ENCODE data around the gene PELI1.

The PELI1 gene

DNA sequence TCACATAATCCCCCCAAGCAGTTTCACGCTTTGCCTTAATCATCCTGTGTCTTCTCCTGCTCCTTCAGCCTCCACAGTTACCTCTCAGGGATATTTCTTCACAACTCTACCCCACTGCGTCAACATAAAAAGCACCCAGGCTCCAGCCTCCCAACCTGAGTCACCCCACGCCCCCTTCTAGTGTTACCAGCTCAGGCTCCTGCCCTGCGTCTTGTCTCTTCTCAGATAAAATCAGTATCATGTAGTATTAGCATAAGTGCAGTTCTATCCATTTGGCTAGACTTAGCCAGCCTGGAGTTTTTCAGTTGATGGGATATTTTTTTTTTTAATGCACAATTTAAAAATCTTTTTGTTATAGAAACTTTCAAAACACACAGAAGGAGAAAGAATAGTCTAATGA is 9.6 kb upstream of the PELI1 start:
- DNase-seq = no peak

DNA sequence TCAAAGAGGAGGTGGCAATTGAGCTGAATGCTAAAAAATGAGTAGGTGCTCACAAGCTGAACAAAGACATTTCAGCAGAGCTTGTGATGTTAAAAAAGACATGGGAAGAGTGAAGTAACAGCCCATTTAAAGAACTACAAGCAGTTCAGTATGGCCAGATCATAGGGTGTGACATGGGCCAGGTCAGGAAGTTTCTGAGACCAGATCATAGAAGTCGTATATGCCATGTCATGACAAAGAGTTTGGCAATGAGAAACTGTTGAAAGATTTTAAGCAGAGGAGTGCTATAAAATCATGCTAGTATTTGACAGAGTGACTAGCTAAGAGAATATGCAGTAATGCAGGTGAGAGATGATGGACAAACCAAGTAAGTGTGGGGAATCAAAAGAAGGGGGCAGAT is 7.3 kb upstream of the PELI1 start:
- no peak for DNase-seq

DNA sequence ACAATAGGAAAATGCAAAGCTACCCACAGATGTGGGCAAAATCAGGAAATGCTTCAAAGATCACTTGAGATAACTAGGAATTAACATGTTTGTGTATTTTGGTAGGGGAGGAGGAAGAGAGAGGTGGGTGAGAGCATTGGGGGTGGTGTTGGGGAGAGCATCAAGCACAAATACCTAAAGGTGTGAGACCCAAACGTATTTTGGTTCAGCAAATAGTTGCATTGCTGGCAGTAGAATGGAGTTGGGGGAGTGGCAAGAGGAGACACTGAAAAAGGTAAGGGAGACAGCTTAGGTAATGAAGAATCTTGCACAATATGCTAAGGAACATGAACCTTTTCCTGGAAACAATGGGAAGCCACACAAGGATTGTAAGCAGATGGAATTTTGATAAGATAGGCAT is 1.5 kb upstream of the PELI1 start:
- DNase-seq = no peak

DNA sequence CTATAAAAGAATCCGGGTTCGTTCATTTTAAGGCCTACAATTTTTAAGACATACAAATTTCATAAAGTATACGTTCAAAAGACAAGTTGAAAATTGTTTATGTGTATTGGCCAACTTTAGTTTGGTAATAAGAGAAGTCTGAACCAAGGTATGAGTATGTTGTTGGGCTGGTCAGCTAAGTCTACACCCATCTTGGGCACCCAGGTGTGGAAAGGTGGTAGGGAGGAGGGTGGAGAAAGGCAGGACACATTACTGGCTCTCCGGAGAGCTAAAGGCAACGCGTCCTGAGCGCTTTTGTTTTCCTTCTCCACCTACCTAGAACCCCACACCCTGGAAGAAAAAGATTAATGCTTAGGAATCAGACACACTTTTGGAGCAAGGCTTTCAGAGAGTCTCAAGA is 899 bp upstream of the PELI1 start:
- no peak for DNase-seq

DNA sequence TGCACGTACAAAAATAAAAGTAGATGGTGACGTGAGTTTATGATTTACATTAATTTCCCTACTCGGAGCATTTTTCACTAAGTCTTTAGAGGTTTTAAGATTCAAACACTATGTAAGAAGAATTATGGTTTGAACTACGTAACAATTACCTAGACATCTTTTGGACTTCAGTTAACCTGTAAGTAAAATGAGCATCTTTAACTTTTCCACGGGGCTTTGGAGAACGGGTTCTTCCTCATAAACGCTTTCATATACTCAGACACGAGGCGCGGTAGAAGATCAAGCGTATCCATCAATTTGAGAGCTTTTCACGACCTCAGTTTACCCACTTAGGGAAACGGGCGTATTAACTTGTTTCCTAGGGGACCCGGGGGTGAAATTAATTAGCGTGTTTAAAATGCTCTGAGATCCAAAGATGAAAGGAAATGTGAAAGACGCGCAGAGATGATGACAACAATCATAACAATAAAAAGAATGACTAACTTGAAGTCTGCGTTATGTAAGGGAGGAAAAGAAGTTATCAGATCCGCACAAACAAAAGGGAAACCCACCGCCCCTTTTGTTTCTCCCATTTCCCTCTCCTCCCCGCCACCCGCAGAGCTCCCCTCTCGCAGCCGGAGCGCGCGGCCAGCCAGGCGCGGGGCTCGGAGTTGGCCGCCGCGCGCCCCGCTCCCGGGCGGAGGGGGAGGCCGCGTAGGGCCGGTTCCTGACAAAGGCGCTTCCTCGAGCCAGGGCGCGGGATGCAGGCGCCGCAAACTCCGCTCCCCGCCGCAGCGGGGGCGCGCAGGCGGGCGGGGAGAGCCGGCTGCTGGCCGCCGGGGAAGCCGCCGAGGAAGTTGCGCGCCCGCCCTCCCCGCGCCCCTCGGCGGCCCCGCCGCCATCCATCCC is 807 bp downstream of the PELI1 start:
- peak; percentile 47 for DNase-seq

DNA sequence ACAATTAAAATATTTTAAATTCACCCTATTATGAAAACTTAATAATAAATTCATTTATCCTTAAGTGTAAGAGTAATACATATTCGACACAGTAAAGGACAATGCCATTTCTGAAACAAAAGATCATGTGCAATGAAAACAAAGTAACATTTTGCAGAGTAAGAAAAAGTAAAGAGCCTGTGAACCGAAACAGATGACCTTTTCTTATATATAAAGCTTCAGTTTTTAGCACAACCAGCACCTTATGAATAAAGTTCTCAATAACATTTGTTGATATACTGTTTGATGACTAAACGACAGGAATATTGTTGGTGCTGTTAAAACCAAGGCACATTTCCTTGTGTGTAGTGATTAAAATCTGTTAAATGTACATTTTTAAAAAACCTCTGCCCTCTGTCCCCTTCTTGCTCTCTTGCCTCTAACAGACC is 1.5 kb downstream of the PELI1 start:
- DNase-seq = no peak

DNA sequence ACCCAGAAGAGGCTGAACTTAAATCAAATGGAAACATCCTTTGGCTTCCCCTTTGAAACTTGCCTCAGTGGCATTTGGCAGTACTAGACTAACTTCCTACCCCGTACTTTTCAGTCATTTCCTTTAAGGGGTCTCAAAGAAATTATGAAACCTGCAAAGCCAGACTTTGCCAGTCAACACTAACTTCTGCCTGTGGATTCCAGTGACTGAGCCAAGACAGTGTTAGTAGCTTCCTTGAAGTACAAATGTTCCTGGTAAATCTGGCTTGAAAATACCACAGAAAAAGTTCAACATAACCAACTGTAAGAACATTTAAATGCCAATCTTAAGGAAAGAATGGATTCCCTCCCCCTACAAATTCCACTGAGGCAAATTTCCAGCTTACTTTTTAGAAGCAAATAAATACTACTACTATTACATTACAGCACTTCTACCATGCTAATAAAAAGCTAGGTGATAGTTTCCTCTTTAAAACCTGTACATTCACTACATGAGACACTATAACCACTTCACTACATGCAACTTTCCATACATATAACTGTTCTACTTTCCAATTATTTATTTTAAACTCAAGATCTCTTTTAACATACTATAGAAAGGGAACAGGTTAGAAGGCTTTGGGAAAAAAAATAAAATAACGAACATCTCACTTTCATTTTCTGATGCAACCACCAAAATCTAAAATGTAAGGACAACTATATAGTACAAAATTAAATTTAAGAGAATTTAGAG is 2.4 kb downstream of the PELI1 start:
- no peak for DNase-seq

DNA sequence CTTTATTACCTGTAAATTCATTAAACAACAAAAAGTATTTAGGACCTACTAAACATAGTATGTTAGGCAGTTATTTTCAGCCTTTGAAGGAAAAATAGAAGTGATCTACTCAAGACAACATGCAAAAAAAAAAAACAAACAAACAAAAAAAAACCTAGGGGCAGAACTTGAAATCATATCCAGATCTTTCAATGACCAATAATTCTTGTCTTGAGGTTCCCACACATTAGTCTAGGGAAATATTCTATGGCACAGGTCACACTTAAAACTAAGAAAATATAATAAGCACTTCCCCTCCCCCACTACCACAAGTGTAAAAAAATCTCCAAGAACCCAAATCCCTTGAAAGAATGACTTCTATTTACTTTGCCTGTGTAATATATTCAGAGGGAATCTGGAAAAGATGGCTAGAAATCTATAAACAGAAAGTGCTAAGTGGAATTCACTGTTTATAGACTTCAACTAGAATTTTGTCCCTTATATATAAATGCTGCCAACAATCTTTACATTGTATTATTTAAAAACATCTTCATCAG is 3.5 kb downstream of the PELI1 start:
- no peak for DNase-seq

DNA sequence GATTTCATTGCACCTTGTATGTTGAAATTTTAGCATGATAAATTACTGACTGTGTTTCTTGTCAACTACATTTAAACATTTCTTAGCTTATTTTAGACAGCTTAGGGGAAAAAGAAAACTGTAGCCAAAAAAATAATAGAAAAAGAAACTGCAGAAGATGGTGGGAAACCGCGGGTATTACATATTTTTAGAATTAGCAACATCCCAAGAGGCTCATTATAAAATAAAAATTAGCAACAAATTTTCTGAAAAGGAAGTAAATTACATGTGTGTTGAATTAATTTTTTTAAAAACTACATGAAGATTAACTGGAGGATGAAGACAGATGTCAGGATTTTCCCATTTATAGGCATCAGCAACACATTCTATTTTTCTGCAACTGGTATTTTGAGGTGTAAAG is 4.3 kb downstream of the PELI1 start:
- no peak for DNase-seq

DNA sequence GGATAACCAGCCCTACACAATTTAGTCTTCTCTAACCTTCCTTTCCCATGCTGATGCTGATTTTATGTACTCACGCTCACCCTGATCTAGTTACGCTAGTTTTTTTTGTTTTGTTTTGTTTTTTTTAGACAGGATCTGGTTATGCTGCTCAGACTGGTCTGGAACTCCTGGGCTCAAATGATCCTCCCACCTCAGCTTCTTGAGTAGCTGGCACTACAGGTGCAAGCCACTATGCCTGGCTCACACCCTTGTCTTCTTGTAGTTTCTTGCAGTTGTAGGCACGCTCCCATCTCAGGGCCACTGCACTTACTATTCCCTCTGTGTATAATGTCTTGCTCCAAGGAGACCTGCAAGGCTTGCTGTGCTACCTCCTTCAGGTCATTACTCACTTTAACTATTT is 6.2 kb downstream of the PELI1 start:
- DNase-seq = no peak

DNA sequence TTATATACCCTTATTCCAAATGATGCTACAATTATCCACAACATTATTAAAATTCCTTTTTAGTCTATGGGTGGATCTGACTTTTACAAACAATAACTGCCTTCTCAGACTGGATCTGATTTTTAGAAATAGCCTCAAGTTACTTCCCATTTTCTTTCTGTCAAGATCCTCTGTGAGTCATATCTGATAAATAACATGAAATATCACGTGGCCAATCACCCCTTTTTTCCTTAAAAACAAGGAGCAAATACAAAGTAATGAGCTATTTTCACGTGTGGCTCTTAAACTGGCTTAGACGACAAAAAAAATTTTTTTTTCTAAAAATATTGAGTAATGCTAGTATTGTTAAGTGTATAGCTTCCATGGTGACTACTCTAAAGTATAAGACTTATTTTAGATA is 6.7 kb downstream of the PELI1 start:
- no peak for DNase-seq

DNA sequence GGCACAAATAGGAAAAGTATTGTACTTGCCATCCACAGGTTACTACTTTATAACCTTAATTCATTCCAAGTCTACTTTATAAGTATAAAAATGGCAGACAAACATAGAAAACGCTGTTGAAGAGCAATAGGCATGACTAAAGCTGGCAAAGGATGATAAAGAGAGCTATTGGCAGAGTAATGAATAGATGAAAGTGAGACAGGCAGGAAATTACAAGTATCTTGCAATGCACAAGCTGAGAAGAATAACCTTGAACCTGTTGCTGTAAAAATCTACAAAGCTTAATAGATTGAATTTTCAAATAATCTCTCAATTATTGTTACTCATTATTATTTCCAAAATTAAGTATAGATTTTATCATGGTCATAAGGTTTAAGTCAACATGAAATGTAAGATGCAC is 8.8 kb downstream of the PELI1 start:
- no peak for DNase-seq

DNA sequence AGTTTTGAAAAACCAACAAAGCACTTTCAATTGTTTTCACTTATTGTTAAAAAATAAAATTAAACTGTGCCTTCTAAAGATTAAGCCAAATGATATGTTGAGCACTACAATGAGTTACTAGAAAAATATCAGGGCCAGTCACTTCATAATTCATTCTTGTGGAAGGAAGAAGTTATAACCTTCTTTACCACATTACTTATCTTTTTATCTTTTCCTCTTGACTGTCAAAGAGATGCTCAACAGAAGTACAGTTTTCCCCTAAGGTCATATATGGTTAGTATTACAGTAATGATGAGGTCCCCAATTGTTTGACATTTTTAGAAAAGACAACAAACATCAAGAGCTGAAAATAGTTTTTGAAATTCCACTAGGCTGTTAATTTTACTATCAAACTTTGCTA is 9.4 kb downstream of the PELI1 start:
- DNase-seq = no peak

DNA sequence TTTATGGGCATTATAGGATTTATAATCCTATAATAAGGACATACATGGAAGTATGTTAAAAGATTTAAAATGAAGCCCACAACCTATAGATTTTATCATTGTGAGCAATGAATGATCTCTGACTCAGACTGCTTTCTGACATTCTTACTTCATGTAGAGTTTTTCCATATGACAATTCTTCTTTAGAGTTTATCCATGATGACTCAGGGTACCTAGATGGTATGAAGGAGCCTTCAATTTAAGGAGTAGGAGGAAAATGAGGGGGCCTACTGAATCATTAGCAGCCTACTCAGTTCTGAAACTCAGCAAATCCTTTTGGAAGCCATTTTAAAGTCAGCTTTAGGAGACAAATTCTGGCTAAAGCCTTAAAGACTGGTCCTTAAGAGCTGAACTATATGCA is 10.4 kb downstream of the PELI1 start:
- no peak for DNase-seq

DNA sequence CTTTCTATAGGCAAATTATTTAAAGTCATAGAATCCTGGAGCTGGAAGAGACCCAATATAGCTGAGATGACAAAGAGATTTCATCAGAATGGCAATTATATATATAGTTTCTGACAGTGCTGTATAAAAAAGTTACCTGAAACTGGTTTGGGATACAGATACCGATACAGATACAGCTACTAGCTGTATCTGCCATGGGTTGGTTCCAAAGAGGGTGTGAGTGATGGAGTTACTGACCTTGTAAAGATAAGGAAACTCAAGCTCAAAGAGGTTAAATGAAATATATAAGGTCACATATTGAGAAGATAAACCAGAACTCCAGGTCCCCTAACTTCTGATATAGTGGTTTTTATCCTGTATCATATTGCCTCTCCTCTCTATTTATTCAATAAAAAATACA is 10.9 kb downstream of the PELI1 start:
- no peak for DNase-seq

DNA sequence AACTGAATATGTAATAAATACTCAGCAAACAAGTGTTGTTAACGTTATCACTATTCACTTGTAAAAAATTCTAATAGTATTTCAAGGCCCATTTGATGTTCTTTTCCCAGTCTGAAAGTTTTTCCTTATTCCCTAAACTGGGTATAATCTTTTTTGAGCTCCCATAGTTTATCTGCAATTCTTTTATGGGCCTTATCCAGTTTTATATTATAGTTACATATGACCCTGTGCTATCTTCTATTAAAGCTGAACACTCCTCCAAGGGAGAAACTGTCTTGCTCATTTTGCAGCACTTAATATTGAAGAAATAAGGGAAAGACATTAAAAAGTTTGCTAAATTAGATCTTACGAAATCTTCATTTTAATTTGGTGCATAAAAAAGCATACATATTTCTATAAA is 13.9 kb downstream of the PELI1 start:
- no peak for DNase-seq

DNA sequence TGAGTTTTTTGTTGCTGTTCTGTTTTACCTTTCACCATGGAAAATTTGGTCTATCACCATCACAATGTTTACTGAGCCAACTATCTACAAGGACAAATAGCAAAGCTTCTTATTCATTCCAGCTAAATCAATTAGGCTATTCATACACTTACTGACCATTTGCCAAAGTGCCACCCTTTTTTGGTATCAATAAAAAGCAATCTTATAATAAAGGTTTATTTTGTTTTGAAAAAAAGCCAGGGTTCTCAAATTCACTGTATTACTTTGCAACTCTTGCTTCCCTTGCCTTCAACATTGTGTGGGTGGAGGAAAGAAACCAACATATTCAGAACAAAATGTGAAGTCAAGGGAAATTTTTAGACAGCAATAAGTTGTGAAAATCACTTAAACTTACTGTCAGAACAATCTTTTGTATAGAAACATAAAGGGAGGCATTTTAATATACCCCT is 15.3 kb downstream of the PELI1 start:
- no peak for DNase-seq

DNA sequence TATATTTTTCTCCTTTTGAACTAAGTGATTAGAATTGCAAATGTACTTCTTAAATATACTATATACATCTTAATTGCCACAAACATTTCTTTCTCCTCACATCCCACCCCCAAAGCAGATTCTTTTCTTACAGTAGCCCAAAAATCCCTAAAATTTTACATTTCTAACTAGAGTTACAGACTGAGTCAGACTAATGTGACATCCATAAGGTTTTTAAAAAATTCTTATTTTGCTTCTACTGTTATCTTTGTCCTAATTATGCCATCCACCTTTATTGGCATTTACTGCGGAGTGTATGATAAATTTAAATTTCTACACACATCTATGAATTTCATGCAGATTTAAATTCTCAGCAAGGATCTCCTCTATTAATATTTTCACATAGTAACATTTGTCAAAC is 15.8 kb downstream of the PELI1 start:
- no peak for DNase-seq

DNA sequence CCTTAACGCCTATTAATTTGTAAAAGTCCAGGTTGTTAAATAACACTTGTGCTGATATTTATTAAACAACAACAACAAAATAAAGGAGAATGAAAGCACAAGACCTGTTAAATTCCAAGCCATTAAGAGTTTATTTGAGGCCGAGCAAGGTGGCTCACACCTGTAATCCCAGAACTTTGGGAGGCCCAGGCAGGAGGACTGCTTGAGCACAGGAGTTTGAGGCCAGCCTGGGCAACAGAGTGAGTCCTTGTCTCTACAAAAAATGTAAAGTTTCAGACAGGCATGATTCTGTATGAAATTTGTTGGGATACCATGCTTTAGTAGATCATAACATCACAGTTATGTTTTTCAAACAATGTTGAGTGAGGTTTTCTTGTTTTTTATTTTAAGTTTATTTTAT is 17.1 kb downstream of the PELI1 start:
- DNase-seq = no peak

DNA sequence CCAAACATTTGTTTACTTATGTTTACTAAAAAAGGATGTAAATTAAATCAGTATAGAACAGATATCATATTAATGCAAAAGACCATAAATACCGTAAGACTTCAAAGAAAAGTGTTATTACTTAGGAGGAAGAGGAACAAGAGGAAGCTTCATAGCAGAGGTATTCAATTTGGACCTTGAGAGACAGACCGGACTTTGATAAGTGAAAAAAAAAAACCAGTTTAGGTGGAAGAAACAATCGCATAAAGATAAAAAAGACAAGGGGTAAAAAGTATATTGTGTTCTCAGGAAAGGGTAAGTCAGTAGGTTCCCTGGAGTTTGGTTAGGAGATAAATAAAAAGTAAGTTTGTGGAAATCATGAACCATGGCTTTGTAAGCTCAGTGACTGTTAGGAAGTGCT is 17.6 kb downstream of the PELI1 start:
- no peak for DNase-seq

DNA sequence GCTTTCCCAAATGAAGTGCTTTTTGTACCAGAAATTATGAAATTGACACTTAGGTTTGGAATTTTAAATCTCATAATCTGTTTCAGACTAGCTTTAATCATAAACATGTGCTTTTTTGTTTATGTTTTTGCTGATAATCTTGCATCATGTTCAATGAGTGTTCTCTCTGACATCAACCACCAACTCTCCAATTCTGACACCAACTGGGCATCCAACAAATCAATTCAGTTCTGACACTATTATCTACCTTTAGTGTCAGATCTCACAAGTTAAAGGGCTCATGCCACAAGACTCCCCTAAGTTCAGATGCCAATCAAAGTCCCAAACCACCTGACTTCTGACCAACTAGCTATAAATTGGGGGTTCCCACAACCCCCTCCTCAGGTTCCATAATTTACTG is 19.6 kb downstream of the PELI1 start:
- no peak for DNase-seq

DNA sequence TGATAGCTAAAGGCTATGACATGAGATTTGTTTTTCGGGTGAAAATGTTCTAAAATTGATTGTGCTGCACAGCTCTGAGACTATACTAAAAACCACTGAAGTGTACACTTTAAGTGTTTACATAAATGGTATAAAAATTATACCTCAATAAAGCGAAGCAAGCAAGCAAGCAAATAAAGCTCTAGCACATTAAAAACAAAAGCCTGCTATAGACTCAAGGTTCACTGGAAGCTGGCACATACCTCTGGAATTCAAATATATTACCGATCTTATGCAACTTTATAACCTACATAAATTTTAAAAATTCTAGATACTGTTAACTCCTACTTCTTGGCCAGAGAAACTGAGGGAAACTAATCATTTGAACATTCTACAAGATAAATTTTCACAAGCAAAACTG is 20.1 kb downstream of the PELI1 start:
- DNase-seq = no peak

DNA sequence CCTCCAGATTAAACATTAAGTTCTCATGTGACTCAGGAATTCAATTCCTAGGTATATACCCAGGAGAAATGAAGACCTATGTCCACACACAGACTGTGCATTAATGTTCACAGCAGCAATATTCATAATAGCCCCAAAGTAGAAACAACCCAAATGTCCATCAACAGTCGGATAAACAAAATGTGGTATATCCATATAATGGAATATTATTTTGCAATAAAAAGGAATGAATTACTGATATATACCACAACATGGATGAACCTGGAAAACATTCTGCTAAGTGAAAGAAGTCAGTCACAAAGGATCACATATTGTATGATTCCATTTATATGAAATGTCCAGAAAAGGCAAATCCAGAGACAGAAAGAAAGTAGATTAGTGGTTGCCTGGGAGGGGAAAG is 20.5 kb downstream of the PELI1 start:
- no peak for DNase-seq

DNA sequence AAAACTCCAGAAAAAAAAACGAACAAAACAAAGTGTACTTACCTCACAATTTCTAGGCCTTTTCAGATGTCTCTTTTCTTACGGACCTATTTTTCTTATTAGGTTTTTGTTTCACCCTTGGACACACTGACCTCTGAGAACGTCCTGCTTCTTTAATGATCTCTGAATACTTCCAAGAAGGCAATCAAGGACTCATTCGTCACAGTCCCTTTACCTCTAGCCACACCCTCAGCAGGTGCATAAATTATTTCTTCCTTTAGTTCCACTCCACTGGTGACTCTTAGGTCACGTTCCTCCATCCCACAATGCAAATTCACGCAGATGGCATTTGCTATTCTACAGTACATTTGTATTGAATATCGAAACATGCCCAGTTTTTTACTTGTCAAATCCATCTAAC is 21.9 kb downstream of the PELI1 start:
- DNase-seq = no peak
